HFF-Myc (cell line): ENCODE data around the gene SMCO2.

Experiments
- DNase-seq: peaks from one replicate; pipeline ENCODE4 v3.0.0-alpha.2; 2011; ENCODE audit warnings: low read depth; ENCODE audit errors: extremely low read depth
- H3K4me3 ChIP-seq: replicated peaks from 2 replicates; pipeline ENCODE4 v1.5.1; 2011; ENCODE audit warnings: low read depth, mild to moderate bottlenecking, control low read depth, low read length
- TF ChIP-seq, protein P1 (sequence below): IDR thresholded peaks from 2 replicates; pipeline ENCODE4 v1.5.1; 2012; ENCODE audit warnings: mild to moderate bottlenecking, low read depth, low read length, control low read depth; ENCODE audit errors: missing control alignments

SMCO2 gene

DNA sequence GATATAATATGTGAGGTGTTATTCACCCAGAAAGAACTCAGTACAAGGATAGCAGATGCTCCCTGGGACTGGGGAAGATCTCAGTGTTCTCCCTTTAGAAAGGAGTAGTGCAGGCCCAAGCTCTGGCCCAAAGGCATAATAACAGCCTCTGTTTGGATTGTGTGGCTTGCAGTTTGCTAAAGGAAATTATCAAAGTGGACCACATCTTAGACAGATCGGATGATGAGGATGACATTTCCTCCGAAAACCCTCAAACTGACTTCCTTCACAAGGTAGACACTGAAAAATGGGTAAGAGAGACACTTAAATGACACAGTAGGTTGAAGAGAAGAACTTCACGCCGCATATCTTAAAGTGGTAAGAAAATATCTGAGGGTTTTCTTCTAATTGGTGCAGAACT, 26.1 kb downstream of the SMCO2 start:
- TF ChIP-seq, protein P1, sequence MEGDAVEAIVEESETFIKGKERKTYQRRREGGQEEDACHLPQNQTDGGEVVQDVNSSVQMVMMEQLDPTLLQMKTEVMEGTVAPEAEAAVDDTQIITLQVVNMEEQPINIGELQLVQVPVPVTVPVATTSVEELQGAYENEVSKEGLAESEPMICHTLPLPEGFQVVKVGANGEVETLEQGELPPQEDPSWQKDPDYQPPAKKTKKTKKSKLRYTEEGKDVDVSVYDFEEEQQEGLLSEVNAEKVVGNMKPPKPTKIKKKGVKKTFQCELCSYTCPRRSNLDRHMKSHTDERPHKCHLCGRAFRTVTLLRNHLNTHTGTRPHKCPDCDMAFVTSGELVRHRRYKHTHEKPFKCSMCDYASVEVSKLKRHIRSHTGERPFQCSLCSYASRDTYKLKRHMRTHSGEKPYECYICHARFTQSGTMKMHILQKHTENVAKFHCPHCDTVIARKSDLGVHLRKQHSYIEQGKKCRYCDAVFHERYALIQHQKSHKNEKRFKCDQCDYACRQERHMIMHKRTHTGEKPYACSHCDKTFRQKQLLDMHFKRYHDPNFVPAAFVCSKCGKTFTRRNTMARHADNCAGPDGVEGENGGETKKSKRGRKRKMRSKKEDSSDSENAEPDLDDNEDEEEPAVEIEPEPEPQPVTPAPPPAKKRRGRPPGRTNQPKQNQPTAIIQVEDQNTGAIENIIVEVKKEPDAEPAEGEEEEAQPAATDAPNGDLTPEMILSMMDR = no peak
- H3K4me3 ChIP-seq = no peak overlapping the region
- no peak for DNase-seq

DNA sequence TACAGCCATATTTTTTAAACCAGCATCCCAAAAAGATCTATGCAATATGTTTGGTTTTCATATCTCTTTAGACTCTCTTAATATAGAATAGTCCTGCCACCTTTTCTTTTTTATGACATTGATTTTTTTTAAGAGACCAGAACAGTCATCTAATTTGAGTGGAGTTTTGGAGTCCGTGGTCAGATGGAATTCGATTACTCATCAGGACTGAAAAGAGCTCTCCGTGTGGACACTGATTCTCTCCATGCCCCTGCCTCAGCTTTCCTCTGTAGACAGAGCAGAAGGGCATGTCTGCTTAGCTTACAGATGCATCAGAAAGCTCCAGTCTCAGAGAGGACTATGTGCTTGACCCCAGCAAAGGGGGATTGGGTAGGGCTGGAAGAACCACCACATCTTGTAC, 27.8 kb downstream of the SMCO2 start:
- TF ChIP-seq, protein P1 = no peak
- no peak overlapping the region for H3K4me3 ChIP-seq
- DNase-seq = no peak

DNA sequence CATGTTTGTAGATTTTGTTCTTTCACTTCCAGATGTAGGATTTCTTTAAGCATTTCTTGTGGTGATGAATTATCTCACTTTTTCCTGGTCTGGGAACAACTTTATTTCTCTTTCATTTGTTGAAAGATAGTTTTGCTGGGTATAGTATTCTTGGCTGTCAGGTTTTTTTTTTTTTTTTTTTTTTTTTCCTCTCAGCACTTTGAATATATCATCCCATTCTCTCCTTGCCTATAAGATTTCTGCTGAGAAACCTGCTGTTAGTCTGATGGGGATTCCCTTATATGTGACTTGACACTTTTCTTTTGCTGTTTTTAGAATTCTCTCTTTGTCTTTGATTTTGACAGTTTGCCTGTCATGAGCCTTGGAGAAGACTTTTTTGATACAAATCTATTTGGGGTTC, 30.5 kb downstream of the SMCO2 start:
- no peak overlapping the region for H3K4me3 ChIP-seq
- no peak for DNase-seq
- TF ChIP-seq, protein P1 = no peak

DNA sequence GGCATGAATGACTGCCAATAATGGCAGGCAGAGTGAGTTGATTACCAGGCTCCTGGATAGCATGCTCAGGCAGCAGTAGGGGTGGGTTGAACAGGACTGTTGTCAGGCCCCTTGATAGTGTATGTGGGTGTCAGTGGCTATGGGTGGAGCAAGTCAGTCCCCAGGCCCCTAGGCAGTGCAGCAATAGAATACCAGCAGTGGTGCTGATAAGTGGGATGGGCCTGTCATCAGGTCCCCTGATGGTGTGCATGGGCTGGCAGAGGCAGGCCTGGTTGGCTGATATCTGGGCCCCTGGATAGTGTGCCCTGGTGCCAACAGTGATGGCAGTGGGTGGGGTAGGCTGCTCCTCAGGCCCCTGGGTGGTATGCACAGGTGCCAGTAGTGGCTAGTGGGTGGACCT, 32.4 kb downstream of the SMCO2 start:
- TF ChIP-seq, protein P1 = no peak
- no peak for DNase-seq
- H3K4me3 ChIP-seq = no peak overlapping the region

DNA sequence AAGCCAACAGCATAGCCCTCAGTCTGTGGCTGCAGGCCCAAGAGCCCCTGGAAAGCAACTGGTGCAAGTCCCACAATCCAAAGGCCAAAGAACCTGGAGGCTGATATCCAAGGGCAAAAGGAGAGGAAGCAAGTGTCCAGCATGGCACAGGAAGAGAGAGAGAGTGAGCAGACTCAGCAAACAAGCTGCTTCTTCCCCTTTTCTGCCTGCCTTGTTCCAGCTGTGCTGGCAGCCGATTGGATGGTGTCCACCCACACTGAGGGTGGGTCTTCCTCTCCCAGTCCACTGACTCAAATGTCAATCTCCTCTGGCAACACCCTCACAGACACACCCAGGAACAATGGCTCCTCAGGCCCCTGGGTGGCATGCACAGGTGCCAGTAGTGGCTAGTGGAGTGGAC, 33.5 kb downstream of the SMCO2 start:
- TF ChIP-seq, protein P1 = no peak
- no peak overlapping the region for H3K4me3 ChIP-seq
- DNase-seq = no peak

DNA sequence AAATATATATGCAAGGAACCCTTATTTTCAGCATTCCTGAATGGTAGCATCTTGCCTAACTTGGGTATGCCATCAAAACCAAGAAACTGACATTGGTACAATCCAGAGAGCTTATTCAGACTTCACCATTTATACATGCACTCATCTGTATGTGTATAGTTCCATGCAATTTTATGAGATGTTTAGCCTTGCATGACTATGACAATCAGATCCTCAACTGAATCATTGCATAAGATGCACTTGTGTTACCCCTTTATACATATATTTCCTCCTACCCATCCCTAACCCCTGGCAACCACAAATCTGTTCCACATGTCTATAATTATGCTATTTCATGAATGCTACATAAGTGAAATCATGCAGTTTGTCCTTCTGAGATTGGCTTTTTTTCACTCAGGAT, 40.4 kb downstream of the SMCO2 start:
- no peak for DNase-seq
- TF ChIP-seq, protein P1 = no peak
- H3K4me3 ChIP-seq = no peak overlapping the region

DNA sequence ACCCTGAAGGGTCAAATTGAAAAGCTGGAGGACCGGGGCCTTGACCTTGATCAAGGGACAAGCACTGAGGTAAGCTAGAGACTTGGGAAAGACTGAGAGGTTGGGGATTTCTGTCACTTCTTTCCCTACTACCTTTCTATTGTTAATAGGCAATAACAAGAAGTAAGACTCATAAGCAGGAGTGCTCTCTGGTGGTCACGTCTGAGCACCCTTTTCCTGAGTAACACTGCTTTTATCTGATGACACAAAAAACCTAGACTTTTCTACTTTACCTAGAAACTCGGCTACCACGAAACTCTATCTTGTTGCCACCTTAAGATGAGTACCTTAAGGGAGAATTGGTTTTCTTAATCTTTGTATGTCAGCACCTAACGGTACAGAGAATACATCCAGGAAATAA, 41.9 kb downstream of the SMCO2 start:
- TF ChIP-seq, protein P1 = peak; percentile 7
- no peak for DNase-seq
- no peak overlapping the region for H3K4me3 ChIP-seq
